K562 (cell line): ENCODE data around the gene ZNF343. TPM values are rescaled to one million over a fixed set of nuclear protein-coding genes. Genes with fewer than 3 reads are reported as not detected.

Experiments
- ATAC-seq: fragments of 200-7000 bp; cut with Tn5 transposase; 3 replicates; pipeline ENCODE4 v1.9.1; 2020; ENCODE audit warnings: moderate library complexity
- BruUV-seq: library from RNA; stranded (reverse); fragments of 400-500 nt; replicated peaks from 2 replicates; lab custom pipeline; 2021; lab: Mats Ljungman, UMichigan
- CTCF ChIA-PET: fragments of 300-600 bp; formaldehyde crosslinking; extraction: SDS; loops from one replicate; lab custom pipeline; 2021; ENCODE audit warnings: low intra/inter-chr PET ratio; lab: Yijun Ruan, JAX
- POLR2A ChIA-PET: fragments of 300-600, 350-650 bp; sonication (Branson Sonifier 250); formaldehyde crosslinking; extraction: SDS; loops from one replicate; lab custom pipeline; 2021; ENCODE audit warnings: antibody characterized with exemption, inconsistent platforms; lab: Yijun Ruan, JAX
- DNase-seq, 4 experiments: peaks; one replicate each; pipeline versions ENCODE4 v3.0.0 to v3.0.0-alpha.2; 2011 to 2018; ENCODE audit warnings: low spot score in 3 of 4, mixed read lengths in 3 of 4; ENCODE audit errors: extremely low read depth in 1 of 4
- FAIRE-seq: peaks from 2 replicates; lab custom pipeline; 2011; peaks lifted over from hg19 to GRCh38; lab: Jason Lieb, UNC
- H2AFZ ChIP-seq: 2 replicates; pipeline ENCODE4 v1.6.0; 2011; ENCODE audit warnings: low read depth, low read length, control low read depth, inconsistent platforms
- H3K27ac ChIP-seq: fragments of 200-600 bp; 3 replicates; pipeline ENCODE4 v1.8.0; 2011; ENCODE audit warnings: low read depth, mild to moderate bottlenecking, control low read depth, inconsistent platforms, low read length, moderate library complexity, mixed read lengths; ENCODE audit errors: extremely low read depth
- H3K27me3 ChIP-seq, 2 experiments: fragments of 300-600 bp in 1 of 2; 2 replicates in 1 of 2; 3 replicates in 1 of 2; pipeline versions ENCODE4 v1.6.0 to v1.8.0; 2011; ENCODE audit warnings: inconsistent platforms in 2 of 2, low read length in 2 of 2, mild to moderate bottlenecking in 1 of 2, mixed read lengths in 1 of 2, moderate library complexity in 1 of 2; ENCODE audit not compliant: control insufficient read depth in 2 of 2, insufficient read depth in 2 of 2
- H3K36me3 ChIP-seq: fragments of 300-600 bp; 3 replicates; pipeline ENCODE4 v1.8.0; 2011; ENCODE audit warnings: mild to moderate bottlenecking, low read length, inconsistent platforms; ENCODE audit not compliant: control insufficient read depth, insufficient read depth
- H3K4me1 ChIP-seq, 2 experiments: fragments of 200-600 bp in 1 of 2; replicated peaks in 1 of 2; 2 replicates in 1 of 2; 3 replicates in 1 of 2; pipeline versions ENCODE4 v1.5.1 to v1.8.0; 2011; ENCODE audit warnings: inconsistent platforms in 2 of 2, low read length in 2 of 2, mild to moderate bottlenecking in 1 of 2, mixed read lengths in 1 of 2, moderate library complexity in 1 of 2; ENCODE audit not compliant: control insufficient read depth in 2 of 2, insufficient read depth in 2 of 2
- H3K4me2 ChIP-seq: 2 replicates; pipeline ENCODE4 v1.6.1; 2011; ENCODE audit warnings: low read length, control low read depth, inconsistent platforms, mixed read lengths; ENCODE audit not compliant: insufficient read depth
- H3K4me3 ChIP-seq: fragments of 200-600 bp; sonication (generic), shearing (Covaris generic); 2 replicates; pipeline ENCODE4 v1.5.1; 2016; ENCODE audit warnings: control low read depth, inconsistent platforms
- H3K79me2 ChIP-seq: fragments of 200-600 bp; 3 replicates; pipeline ENCODE4 v1.8.0; 2011; ENCODE audit warnings: low read length, inconsistent platforms; ENCODE audit not compliant: control insufficient read depth, insufficient read depth
- H3K9ac ChIP-seq, 2 experiments: 2 replicates each; pipeline versions ENCODE4 v1.6.0 to v1.6.1; 2011; ENCODE audit warnings: low read depth in 2 of 2, low read length in 2 of 2, control low read depth in 1 of 2, inconsistent platforms in 1 of 2, mild to moderate bottlenecking in 1 of 2, mixed read lengths in 1 of 2; ENCODE audit not compliant: insufficient read depth in 1 of 2
- H3K9me1 ChIP-seq: one replicate; pipeline ENCODE4 v1.6.0; 2011; ENCODE audit warnings: inconsistent platforms, mild to moderate bottlenecking, low read length, moderate library complexity; ENCODE audit not compliant: control insufficient read depth, insufficient read depth
- H3K9me3 ChIP-seq: replicated peaks from 2 replicates; pipeline ENCODE4 v1.5.1; 2011; ENCODE audit warnings: low read depth, low read length, inconsistent platforms; ENCODE audit not compliant: control insufficient read depth, insufficient read depth
- H4K20me1 ChIP-seq: replicated peaks from 2 replicates; pipeline ENCODE4 v1.6.1; 2011; ENCODE audit warnings: low read length, inconsistent platforms, mixed read lengths; ENCODE audit not compliant: control insufficient read depth, insufficient read depth
- POLR2A ChIP-seq: fragments of 450-650 bp; conservative IDR thresholded peaks from 2 replicates; pipeline ENCODE4 v1.6.1; 2016
- POLR2B ChIP-seq: fragments of 450-650 bp; IDR thresholded peaks from 2 replicates; pipeline ENCODE4 v1.6.1; 2018; ENCODE audit warnings: low read depth; ENCODE audit not compliant: partially characterized antibody
- SUPT5H ChIP-seq: fragments of 450-650 bp; IDR thresholded peaks from 2 replicates; pipeline ENCODE4 v1.6.1; 2016
- WGBS: fragments of 100-300 bp; shearing (Covaris generic); methylation state at CpG from one replicate; pipeline ENCODE4 v1.1.6; 2016; ENCODE audit warnings: low coverage, mixed read lengths; ENCODE audit not compliant: insufficient coverage; ENCODE audit errors: missing lambda C conversion rate; 5-methylcytosine and 5-hydroxymethylcytosine counted together
- in situ Hi-C: fragments of 300-500 bp; cut with MboI; formaldehyde crosslinking; loops from 4 replicates; pipeline ENCODE4 v1.15.0; 2018; ENCODE audit warnings: inconsistent platforms, mixed read lengths
- intact Hi-C: fragments of 100-400 bp; cut with micrococcal nuclease; formaldehyde crosslinking; loops from 2 replicates; pipeline ENCODE4 v1.14.2; 2022
- polyA plus RNA-seq, 8 experiments: library from polyadenylated mRNA; depleted of rRNA in 4 of 8; stranded (reverse) in 5 of 8; unstranded in 3 of 8; fragments of >200 nt; fragmentation: Nextera tagmentation in 2 of 8; fragmentation: Illumina TruSeq in 1 of 8; extraction: Ambion mirVana in 2 of 8; extraction: Trizol in 1 of 8; gene quantifications; 2 replicates each; pipeline versions ENCODE4 v1.2.1 to v1.2.3, GENCODE V29; 2011 to 2014; ENCODE audit warnings: inconsistent platforms in 1 of 8, missing spikeins in 1 of 8
- total RNA-seq, 7 experiments: library from RNA; depleted of rRNA in 6 of 7; stranded (reverse); fragments of >200 nt in 6 of 7; fragmentation: Illumina TruSeq in 2 of 7; extraction: Trizol in 2 of 7; gene quantifications; 2 replicates each; pipeline versions ENCODE4 v1.2.1 to v1.2.3, GENCODE V29; 2011 to 2021; ENCODE audit warnings: low replicate concordance in 1 of 7
- TF ChIP-seq, protein P1 (sequence below): fragments of 250-450 bp; sonication (Bioruptor Pico); IDR thresholded peaks from 2 replicates; pipeline ENCODE4 v1.4.0; 2020; ENCODE audit warnings: mild to moderate bottlenecking, moderate library complexity, borderline replicate concordance
- TF ChIP-seq, protein P2 (sequence below): fragments of 450-650 bp; IDR thresholded peaks from 2 replicates; pipeline ENCODE4 v1.6.1; 2016; ENCODE audit warnings: mild to moderate bottlenecking, moderate library complexity

ZNF343 gene
- total and polyA plus RNA-seq, 9 of the 15 experiments (the other 6 are each of a cell fraction or from before 2014, with no cell fraction given), result 1.4 to 9.8 (median 6.4) TPM

DNA sequence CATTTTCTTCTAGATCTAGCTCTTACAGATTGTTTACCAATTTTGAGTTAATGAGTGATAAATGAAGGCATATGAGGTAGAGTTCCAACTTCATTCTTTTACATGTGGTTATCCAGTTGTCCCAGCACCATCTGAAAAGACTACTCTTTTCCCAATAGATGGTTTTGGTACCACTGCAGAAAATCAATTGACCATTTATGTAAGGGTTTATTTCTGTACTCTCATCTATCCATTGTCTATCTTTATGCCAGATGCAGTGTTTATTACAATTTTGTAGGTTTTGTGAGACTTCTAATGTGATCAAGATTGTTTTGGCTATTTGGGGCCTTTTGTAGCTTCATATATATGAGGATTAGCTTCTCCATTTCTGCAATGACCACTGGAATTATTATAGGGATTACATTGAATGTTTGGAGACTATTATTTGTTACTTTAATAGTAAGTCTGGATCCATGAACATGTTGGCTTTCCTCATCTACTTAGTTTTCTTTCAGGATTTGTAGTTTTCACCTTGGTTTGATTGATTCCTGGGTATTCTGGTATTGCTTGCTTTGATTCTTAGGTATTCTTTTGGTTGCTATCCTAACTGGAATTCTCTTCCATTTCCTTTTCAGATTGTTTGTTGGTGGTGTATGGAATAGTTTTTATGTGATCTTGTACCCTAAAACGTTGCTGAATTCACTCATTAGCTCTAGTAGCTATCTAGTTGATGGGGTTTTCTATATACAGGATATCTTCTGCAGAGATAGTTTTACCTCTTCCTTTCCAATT, 48.5 kb downstream of the ZNF343 start:
- intact Hi-C loops, result no loop called here
- TF ChIP-seq, protein P1, sequence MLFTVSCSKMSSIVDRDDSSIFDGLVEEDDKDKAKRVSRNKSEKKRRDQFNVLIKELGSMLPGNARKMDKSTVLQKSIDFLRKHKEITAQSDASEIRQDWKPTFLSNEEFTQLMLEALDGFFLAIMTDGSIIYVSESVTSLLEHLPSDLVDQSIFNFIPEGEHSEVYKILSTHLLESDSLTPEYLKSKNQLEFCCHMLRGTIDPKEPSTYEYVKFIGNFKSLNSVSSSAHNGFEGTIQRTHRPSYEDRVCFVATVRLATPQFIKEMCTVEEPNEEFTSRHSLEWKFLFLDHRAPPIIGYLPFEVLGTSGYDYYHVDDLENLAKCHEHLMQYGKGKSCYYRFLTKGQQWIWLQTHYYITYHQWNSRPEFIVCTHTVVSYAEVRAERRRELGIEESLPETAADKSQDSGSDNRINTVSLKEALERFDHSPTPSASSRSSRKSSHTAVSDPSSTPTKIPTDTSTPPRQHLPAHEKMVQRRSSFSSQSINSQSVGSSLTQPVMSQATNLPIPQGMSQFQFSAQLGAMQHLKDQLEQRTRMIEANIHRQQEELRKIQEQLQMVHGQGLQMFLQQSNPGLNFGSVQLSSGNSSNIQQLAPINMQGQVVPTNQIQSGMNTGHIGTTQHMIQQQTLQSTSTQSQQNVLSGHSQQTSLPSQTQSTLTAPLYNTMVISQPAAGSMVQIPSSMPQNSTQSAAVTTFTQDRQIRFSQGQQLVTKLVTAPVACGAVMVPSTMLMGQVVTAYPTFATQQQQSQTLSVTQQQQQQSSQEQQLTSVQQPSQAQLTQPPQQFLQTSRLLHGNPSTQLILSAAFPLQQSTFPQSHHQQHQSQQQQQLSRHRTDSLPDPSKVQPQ, result no peak
- TF ChIP-seq SUPT5H, result peak; percentile 57
- TF ChIP-seq POLR2B, result peak; percentile 37
- TF ChIP-seq POLR2A, result peak; percentile 60
- TF ChIP-seq, protein P2, sequence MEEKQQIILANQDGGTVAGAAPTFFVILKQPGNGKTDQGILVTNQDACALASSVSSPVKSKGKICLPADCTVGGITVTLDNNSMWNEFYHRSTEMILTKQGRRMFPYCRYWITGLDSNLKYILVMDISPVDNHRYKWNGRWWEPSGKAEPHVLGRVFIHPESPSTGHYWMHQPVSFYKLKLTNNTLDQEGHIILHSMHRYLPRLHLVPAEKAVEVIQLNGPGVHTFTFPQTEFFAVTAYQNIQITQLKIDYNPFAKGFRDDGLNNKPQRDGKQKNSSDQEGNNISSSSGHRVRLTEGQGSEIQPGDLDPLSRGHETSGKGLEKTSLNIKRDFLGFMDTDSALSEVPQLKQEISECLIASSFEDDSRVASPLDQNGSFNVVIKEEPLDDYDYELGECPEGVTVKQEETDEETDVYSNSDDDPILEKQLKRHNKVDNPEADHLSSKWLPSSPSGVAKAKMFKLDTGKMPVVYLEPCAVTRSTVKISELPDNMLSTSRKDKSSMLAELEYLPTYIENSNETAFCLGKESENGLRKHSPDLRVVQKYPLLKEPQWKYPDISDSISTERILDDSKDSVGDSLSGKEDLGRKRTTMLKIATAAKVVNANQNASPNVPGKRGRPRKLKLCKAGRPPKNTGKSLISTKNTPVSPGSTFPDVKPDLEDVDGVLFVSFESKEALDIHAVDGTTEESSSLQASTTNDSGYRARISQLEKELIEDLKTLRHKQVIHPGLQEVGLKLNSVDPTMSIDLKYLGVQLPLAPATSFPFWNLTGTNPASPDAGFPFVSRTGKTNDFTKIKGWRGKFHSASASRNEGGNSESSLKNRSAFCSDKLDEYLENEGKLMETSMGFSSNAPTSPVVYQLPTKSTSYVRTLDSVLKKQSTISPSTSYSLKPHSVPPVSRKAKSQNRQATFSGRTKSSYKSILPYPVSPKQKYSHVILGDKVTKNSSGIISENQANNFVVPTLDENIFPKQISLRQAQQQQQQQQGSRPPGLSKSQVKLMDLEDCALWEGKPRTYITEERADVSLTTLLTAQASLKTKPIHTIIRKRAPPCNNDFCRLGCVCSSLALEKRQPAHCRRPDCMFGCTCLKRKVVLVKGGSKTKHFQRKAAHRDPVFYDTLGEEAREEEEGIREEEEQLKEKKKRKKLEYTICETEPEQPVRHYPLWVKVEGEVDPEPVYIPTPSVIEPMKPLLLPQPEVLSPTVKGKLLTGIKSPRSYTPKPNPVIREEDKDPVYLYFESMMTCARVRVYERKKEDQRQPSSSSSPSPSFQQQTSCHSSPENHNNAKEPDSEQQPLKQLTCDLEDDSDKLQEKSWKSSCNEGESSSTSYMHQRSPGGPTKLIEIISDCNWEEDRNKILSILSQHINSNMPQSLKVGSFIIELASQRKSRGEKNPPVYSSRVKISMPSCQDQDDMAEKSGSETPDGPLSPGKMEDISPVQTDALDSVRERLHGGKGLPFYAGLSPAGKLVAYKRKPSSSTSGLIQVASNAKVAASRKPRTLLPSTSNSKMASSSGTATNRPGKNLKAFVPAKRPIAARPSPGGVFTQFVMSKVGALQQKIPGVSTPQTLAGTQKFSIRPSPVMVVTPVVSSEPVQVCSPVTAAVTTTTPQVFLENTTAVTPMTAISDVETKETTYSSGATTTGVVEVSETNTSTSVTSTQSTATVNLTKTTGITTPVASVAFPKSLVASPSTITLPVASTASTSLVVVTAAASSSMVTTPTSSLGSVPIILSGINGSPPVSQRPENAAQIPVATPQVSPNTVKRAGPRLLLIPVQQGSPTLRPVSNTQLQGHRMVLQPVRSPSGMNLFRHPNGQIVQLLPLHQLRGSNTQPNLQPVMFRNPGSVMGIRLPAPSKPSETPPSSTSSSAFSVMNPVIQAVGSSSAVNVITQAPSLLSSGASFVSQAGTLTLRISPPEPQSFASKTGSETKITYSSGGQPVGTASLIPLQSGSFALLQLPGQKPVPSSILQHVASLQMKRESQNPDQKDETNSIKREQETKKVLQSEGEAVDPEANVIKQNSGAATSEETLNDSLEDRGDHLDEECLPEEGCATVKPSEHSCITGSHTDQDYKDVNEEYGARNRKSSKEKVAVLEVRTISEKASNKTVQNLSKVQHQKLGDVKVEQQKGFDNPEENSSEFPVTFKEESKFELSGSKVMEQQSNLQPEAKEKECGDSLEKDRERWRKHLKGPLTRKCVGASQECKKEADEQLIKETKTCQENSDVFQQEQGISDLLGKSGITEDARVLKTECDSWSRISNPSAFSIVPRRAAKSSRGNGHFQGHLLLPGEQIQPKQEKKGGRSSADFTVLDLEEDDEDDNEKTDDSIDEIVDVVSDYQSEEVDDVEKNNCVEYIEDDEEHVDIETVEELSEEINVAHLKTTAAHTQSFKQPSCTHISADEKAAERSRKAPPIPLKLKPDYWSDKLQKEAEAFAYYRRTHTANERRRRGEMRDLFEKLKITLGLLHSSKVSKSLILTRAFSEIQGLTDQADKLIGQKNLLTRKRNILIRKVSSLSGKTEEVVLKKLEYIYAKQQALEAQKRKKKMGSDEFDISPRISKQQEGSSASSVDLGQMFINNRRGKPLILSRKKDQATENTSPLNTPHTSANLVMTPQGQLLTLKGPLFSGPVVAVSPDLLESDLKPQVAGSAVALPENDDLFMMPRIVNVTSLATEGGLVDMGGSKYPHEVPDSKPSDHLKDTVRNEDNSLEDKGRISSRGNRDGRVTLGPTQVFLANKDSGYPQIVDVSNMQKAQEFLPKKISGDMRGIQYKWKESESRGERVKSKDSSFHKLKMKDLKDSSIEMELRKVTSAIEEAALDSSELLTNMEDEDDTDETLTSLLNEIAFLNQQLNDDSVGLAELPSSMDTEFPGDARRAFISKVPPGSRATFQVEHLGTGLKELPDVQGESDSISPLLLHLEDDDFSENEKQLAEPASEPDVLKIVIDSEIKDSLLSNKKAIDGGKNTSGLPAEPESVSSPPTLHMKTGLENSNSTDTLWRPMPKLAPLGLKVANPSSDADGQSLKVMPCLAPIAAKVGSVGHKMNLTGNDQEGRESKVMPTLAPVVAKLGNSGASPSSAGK, result no peak
- Histone ChIP-seq H3K79me2 (no peaks in the 10 kb centered on the region; the same call in 2 of the 3 replicates), H2AFZ (no peak overlapping the region), H3K4me1 (no peaks in the 10 kb centered on the region), H3K27ac (no peak overlapping the region), H3K36me3 (peaks cover 54% of the 10 kb centered on the region), H3K9me1 (peaks cover 5% of the 10 kb centered on the region), H3K4me2 (no peak overlapping the region), H3K27me3 (no peaks in the 10 kb centered on the region), H3K9ac (no peak overlapping the region), H4K20me1 (no peaks in the 10 kb centered on the region), H3K9me3 (no peaks in the 10 kb centered on the region), H3K4me3 (no peak overlapping the region)
- 0% methylated on average over 1 of the region's 1 CpG for WGBS
- ATAC-seq (no peak), DNase-seq (no peak), FAIRE-seq (no peak)
- CTCF ChIA-PET, result no interaction called here
- in situ Hi-C loops, result loop anchor here (10.0 kb wide), 1 partner anchor 185 kb away; no protein-coding TSS in a partner anchor
- no TSS peak for BruUV-seq
- POLR2A ChIA-PET, result interaction anchor here (1.2 to 1.8 kb wide), 4 partner anchors 8 to 215 kb away, joined by 3 to 23 read pairs (median 7); partner anchors contain the start of genes NOP56 and SNRPB
